Skeletal muscle tissue (tissue), 4 donors: ENCODE data around the gene TTLL11. TPM values are rescaled to one million over a fixed set of nuclear protein-coding genes. Genes with fewer than 3 reads are reported as not detected.
"Not testable (repeated sequence)": the region's sequence is repeated elsewhere in the genome, so short reads cannot be mapped to it uniquely, and the experiment has no call there.

ENCODE experiments used
- H3K27ac ChIP-seq: one replicate; pipeline ENCODE4 v1.7.0; 2013; ENCODE audit warnings: mild to moderate bottlenecking, low read depth, low read length, inconsistent platforms
- H3K27me3 ChIP-seq, 3 donors: one replicate each; pipeline ENCODE4 v1.7.0; 2013; ENCODE audit warnings: low read length in 3 of 3; ENCODE audit not compliant: control insufficient read depth in 3 of 3, insufficient read depth in 3 of 3
- H3K36me3 ChIP-seq, 3 donors: one replicate each; pipeline ENCODE4 v1.7.0; 2013; ENCODE audit warnings: low read length in 3 of 3; ENCODE audit not compliant: control insufficient read depth in 3 of 3, insufficient read depth in 3 of 3
- H3K4me1 ChIP-seq, 3 donors: one replicate each; pipeline ENCODE4 v1.7.0; 2013; ENCODE audit warnings: low read length in 3 of 3, mild to moderate bottlenecking in 3 of 3; ENCODE audit not compliant: control insufficient read depth in 3 of 3, insufficient read depth in 3 of 3
- H3K4me3 ChIP-seq, 3 donors: one replicate each; pipeline ENCODE4 v1.7.0; 2013; ENCODE audit warnings: low read length in 3 of 3
- H3K9ac ChIP-seq, 3 donors: one replicate each; pipeline ENCODE4 v1.7.0; 2013; ENCODE audit warnings: low read length in 3 of 3, mild to moderate bottlenecking in 3 of 3, moderate library complexity in 2 of 3, low read depth in 1 of 3
- H3K9me3 ChIP-seq, 3 donors: one replicate each; pipeline ENCODE4 v1.7.0; 2013; ENCODE audit warnings: low read length in 3 of 3; ENCODE audit not compliant: control insufficient read depth in 3 of 3
- total RNA-seq: library from RNA; depleted of rRNA; stranded (reverse); fragments of >200 nt; gene quantifications from one replicate; pipeline ENCODE4 v1.2.3, GENCODE V29; 2014
- donor health status: Osteomylitis.

TTLL11 gene
- total RNA-seq, 1 donor from 2014 or later, result 13.0 TPM

GRCh38 chr9:121807069-121807822, 285.9 kb downstream of the TTLL11 start:
- Histone ChIP-seq H3K9ac (no peak overlapping the region), H3K27me3 (peaks cover 0 to 3% (median 0%) of the 10 kb centered on the region in 3 donors), H3K9me3 (peaks cover 0 to 2% (median 0%) of the 10 kb centered on the region in 3 donors), H3K27ac (no peak overlapping the region), H3K4me1 (no peaks in the 10 kb centered on the region), H3K4me3 (no peak overlapping the region), H3K36me3 (no peaks in the 10 kb centered on the region)

GRCh38 chr9:121802753-121803152, 290.4 kb downstream of the TTLL11 start:
- H3K9ac ChIP-seq, result no peak overlapping the region
- H3K36me3 ChIP-seq, result no peaks in the 10 kb centered on the region
- no peak overlapping the region for H3K4me3 ChIP-seq

GRCh38 chr9:121801579-121801978, 291.5 kb downstream of the TTLL11 start:
- no peaks in the 10 kb centered on the region for H3K36me3 ChIP-seq
- H3K9ac ChIP-seq, result no peak overlapping the region
- H3K4me1 ChIP-seq, result no peaks in the 10 kb centered on the region
- H3K9me3 ChIP-seq, result peaks cover 0 to 2% (median 0%) of the 10 kb centered on the region in 3 donors
- H3K4me3 ChIP-seq, result no peak overlapping the region
- peaks cover 0 to 3% (median 0%) of the 10 kb centered on the region in 3 donors for H3K27me3 ChIP-seq
- H3K27ac ChIP-seq, result no peak overlapping the region

More at GRCh38 chr9:121802753-121803152, 290.4 kb downstream of the TTLL11 start:
- Histone ChIP-seq H3K9me3 (peaks cover 0 to 2% (median 0%) of the 10 kb centered on the region in 3 donors), H3K27me3 (peaks cover 0 to 3% (median 0%) of the 10 kb centered on the region in 3 donors), H3K4me1 (no peaks in the 10 kb centered on the region), H3K27ac (no peak overlapping the region)

GRCh38 chr9:121800376-121800775, 292.7 kb downstream of the TTLL11 start:
- no peak overlapping the region for H3K27ac ChIP-seq
- no peak overlapping the region for H3K4me3 ChIP-seq
- no peak overlapping the region for H3K9ac ChIP-seq
- H3K9me3 ChIP-seq, result peaks cover 0 to 2% (median 0%) of the 10 kb centered on the region in 3 donors
- H3K4me1 ChIP-seq, result no peaks in the 10 kb centered on the region
- H3K27me3 ChIP-seq, result peaks cover 0 to 3% (median 0%) of the 10 kb centered on the region in 3 donors
- no peaks in the 10 kb centered on the region for H3K36me3 ChIP-seq

DNA sequence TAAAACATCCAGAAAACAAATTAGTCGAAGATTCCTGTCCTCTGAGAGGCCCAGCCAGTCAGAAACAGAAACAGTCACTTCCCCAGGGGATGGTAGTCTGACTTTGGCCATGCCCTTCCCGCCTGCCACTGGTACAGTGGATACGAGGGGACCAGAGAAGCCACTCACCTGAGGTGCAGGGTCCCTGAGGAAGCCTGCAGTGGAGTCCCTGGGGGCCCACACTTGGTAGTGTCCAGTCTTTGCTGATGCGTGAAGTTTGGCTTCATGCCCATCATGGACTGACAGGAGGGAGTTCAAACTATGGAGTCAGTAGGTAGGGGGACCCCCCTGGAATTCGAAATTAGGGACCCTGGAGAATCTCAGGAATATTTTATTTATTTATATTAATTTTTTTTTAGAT, 294.2 kb downstream of the TTLL11 start:
- Histone ChIP-seq H3K36me3 (no peaks in the 10 kb centered on the region), H3K9ac (no peak overlapping the region), H3K4me1 (no peaks in the 10 kb centered on the region), H3K9me3 (no peaks in the 10 kb centered on the region), H3K4me3 (no peak overlapping the region), H3K27ac (no peak overlapping the region), H3K27me3 (peaks cover 0 to 3% (median 0%) of the 10 kb centered on the region in 3 donors)

DNA sequence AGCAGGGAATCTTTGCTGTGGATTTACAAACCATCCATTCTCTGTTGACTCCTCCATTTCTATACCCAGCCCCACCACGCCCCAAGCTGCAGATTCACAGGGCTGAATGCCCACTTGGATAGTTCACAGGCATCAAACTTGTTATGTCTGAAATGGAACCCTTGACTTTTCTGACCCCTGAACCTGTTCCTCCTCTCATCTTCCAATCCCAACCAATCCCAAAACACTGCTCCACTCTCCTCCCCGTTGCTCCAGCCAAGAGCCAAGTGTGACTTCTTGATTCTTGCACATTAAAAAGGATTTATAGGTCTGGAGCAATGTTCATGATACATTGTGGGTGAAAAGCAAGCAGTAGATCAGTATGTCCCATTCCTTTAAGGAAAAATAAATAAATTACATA, 296.0 kb downstream of the TTLL11 start:
- H3K27me3 ChIP-seq, result no peaks in the 10 kb centered on the region
- H3K9ac ChIP-seq, result no peak overlapping the region
- no peaks in the 10 kb centered on the region for H3K36me3 ChIP-seq
- no peak overlapping the region for H3K4me3 ChIP-seq
- no peaks in the 10 kb centered on the region for H3K9me3 ChIP-seq
- no peak overlapping the region for H3K27ac ChIP-seq
- no peaks in the 10 kb centered on the region for H3K4me1 ChIP-seq

GRCh38 chr9:121794334-121794733, 298.8 kb downstream of the TTLL11 start:
- H3K9me3 ChIP-seq, H3K27ac ChIP-seq, H3K36me3 ChIP-seq, H3K9ac ChIP-seq, H3K4me1 ChIP-seq, H3K27me3 ChIP-seq, H3K4me3 ChIP-seq: not testable (repeated sequence)

DNA sequence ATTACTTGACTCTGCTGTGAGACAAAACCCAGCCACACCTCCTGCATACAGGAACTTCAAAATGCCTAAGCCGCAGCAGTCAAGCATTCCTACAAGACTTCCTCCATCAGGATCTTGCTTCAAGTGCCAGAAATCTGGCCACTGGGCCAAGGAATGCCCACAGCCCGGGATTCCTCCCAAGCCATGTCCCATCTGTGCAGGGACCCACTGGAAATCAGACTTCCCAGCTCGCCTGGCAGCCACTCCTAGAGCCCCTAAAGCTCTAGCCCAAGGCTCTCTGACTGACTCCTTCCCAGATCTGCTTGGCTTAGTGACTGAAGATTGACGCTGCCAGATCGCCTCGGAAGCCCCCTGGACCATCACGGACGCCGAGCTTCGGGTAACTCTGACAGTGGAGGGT, 300.6 kb downstream of the TTLL11 start:
- not testable (repeated sequence) for H3K27me3 ChIP-seq, H3K4me3 ChIP-seq, H3K36me3 ChIP-seq, H3K4me1 ChIP-seq, H3K27ac ChIP-seq, H3K9ac ChIP-seq, H3K9me3 ChIP-seq

- Histone ChIP-seq H3K9ac (no peak overlapping the region), H3K36me3 (peaks cover 0 to 2% (median 0%) of the 10 kb centered on the region in 3 donors), H3K27ac (no peak overlapping the region), H3K27me3 (no peaks in the 10 kb centered on the region), H3K4me1 (no peaks in the 10 kb centered on the region), H3K9me3 (no peaks in the 10 kb centered on the region), H3K4me3 (no peak overlapping the region)
Observed at GRCh38 chr9:121790841-121791240, 302.3 kb downstream of the TTLL11 start.

DNA sequence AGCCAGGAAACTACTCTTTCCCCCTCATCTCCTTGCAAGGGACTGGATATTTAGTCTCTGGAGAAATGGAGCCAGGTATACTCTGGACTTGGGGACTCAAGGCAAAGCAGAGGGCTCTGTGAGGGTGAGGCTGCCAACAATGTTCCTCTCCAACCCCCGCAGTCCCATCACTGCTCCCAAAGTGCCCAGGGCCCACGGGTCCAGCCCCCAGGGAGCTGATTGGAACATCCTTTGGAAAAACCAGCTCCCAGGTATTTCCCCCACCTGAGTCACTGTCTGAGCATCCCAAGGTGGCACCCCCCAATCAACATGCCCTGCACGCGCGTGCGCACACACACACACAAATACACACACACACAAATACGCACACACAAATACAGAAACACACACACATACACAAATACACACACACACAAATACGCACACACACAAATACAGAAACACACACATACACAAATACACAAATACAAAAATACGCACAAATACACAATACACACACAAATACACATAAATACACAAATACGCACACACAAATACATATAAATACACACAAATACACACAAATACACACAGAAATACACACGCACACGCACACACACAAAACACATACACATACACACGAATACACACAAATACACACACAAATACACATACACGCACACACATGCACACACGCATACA, 304.3 kb downstream of the TTLL11 start:
- no peaks in the 10 kb centered on the region for H3K27me3 ChIP-seq
- H3K27ac ChIP-seq, result no peak overlapping the region
- H3K36me3 ChIP-seq, result peaks cover 7 to 14% (median 10%) of the 10 kb centered on the region in 3 donors
- no peaks in the 10 kb centered on the region for H3K9me3 ChIP-seq
- H3K9ac ChIP-seq, result no peak overlapping the region
- no peak overlapping the region for H3K4me3 ChIP-seq
- H3K4me1 ChIP-seq, result no peaks in the 10 kb centered on the region
